NCI-H2227 (cell line): ENCODE measurements around the gene GRWD1.
A peak's percentile ranks its signal among the peaks of the same experiment; 100 is the strongest.

ENCODE experiments used
- DNase-seq: peaks from one replicate; lab custom pipeline; 2025; ENCODE audit not compliant: unreplicated experiment; lab: John Stamatoyannopoulos, UW

GRWD1 gene

DNA sequence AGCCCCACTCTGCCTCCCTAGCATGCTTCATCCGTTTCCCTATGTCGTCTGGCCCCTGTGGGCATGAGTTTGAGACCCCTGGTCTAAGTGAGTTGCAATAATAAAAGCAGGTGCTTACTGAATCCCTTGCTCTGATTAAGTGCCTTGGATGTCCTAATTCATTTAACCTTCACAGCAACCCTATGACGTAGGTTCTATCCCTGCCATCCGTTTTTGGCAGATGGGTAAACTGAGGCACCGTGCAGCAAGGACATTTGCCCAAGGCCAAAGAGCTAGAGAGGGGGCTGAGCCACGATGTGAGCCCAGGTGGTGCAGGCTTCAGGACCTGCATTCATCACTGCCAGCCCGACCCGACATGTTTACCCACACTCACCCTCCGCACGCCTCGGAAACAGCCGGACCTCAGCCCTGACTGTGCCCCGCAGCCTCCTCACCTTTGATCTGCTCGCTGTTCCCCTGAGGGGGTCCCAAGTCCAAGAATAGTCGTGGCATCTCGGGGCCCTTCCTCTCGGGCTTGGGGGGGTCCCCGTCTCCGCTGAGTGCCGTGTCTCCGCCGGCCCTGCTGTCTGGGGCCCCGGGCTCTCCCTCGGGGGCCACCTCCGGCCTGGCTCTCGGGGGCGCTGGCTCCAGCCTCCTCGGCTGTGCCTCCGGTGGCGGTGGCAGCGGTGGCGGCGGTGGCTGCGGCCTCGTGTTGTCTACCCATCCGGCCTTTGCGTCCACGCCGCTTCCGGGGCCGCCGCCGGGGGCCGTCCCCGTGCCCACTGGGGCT is 51.4 kb downstream of the GRWD1 start:
- no peak for DNase-seq

DNA sequence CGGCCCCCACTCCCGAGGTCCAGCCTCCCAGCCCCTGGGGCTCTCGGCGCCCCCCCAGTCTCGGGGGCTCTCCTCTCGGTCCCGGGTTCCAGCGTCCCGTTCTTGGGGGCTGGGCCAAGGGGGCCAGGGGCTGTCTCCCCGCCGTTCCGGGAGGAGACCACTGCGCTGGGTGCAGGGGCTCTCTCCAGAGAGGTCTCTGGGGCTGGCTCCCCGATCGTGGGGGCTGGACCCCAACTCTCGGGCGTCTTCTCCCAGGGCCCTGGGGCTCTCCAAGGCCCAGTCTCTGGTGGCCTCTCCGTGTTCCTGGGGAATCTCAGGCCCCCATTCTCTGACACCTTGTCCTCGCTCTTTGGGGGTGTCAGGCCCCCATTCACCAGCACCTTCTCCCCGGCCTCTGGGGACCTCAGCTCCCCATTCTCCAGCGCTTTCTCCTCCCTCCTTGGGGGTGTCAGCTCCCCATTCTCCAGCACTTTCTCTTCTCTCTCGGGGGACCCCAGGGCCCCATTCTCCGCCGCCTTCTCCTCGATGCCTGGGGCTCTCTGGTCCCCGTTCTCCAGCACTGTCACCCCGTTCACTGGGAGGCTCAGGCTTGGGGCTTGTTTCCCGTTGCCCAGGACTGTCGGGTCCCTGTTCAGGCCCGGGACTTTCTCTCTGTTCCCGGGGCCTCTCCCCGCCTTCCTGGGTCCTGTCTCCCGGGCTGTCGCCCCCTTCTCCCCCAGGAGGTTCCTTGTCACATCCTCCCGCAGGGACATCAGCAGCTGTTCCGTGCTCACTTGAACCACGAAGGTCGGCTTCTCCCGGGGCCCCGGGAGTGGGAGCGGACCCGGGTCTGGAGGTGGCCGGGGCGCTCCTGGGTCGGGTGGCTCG is 52.2 kb downstream of the GRWD1 start:
- DNase-seq = no peak

- DNase-seq = no peak
Measured at GRCh38 chr19:48498595-48499311, 53.0 kb downstream of the GRWD1 start.

DNA sequence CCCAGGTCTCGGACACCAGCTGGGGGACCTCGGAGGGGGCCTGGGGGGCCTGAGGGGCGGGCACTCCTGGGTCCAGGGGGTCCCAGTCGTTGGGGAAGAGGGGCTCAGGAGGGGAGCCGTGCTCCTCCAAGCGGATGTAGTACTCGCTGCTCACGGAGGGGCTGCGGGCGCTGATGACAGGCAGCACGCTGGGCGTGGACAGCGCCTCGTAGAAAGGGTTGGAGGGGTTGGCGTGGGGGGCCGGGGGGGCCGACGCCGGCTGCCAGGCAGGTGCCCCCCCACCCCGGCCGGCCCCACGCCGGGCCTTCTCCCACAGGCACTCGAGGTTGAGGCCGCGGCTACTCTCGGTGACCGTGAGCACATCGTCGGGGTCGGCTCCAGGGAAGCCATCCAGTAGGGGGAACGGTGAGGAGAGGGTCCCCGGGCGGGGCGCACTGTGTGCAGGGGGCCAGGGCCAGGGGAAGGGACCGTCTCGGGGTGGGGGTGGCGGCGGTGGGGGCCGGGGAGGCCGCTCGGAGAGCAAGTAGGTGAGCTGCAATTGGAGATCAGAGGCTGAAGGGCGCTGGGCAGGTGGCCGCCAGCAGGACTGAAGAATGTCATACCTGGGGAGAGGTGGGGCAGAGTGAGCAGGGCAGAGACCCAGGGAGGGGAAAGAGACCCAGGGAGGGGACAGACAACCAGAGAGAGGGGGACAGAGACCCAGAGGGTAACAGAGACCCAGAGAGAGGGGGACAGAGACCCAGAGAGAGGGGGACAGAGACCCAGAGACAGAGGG is 53.7 kb downstream of the GRWD1 start:
- DNase-seq = no peak

DNA sequence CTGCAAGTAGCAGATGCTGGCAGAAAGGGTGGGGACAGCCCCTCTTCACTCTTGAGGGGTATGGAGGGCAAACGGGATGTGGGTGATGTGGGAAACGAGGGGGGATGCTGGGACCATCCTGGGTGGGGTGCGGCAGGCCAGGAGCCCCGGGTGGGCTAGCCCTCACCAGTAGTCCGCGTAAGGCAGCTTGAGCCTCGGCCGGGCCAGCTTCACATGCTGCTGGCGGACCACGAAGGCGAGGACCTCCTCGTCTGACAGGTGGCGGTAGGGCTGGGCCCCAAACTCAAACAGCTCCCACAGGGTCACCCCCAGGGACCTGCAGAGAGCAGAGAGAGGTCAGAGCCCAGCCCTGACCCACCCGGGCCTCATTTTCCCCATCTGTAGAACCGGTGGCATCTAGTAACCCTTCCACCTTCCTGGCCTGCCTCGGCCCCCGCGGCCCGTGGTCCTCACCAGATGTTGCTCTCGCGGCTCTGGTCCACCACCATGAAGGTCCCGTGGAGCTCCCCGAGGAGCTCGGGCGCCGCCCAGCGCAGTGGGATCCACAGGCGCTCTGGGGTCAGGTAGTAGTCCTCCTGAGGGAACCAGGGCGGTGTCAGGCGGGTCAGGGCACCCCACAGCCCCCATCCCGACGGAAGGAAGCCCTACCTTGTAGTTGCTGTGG is 55.2 kb downstream of the GRWD1 start:
- DNase-seq = no peak

DNA sequence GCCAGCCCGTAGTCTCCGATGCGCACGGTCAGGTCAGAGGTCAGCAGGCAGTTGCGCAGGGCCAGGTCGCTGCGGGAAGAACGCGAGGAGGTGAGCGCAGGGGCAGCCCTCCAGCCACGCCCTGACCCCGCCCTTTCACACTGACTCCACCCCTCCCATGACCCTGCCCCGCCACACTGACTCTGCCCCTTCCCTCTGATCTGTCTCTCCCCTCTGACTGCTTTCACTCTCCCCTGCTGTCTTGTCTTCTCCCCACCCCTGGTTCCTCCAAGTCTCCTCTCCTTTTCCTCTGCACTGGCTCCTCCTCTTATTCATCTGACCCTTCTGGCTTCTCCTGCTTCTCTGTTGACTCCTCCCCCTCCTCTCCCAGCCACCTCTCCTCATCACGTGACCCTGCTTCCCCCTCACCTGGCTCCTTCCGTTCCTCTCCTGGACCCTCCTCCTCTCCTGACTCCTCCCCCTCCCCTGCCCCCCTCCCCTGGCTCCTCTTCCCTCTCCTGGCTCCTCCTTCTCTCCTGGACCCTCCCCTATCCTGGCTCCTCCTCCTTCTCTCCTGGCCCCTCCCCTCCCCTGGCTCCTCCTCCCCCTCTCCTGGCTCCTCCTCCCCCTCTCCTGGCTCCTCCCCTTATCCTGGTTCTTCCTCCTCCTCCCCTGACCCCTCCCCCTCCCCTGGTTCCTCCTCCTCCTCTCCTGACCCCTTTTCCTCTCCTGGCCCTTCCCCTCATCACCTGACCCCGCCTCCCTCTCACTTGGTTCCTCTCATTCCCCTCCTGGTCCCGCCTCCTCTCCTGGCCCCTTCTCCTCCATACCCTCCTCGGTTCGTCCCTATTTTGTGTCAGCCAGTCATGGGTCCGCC is 55.9 kb downstream of the GRWD1 start:
- peak; percentile 78 for DNase-seq

DNA sequence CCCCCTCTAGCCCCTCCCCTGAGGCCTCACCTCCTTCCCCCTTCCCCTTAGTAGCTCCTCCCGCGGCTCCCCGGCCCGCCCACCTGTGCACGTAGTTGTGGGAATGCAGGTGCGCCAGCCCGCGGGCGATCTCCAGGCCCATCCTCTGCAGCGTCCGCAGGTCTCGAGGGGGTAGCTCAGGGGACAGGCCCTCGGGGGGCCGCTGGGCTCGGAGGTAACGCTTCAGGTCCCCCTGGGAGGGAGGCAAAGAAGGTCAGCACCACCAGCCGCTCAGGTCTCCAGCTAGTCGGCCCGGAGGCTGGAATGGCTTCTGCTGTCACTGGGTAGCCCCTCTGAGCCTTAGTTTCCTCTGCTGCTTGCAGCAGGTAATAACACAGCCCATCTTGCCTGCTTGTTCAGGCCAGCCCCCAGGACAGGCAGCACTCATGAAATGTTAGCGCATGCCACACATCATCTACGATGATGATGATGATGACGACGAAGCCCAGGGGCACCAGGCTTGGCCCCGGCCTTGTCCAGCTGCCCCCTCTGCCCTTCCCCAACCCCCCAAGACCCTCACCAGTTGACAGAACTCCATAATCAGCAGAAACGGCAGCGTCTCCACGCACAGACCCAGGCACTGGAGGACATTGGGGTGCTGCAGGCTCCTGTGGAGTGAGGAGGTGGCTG is 56.7 kb downstream of the GRWD1 start:
- no peak for DNase-seq

GRCh38 chr19:48506138-48506733 is 60.5 kb downstream of the GRWD1 start:
- DNase-seq = no peak
